Amniotic stem cell (primary cell): ENCODE results near the gene ZIC3.
"Not testable (repeated sequence)": the region's sequence is repeated elsewhere in the genome, so short reads cannot be mapped to it uniquely, and the experiment has no call there.

Experiments
- DNase-seq: peaks from one replicate; lab custom pipeline; 2025; lab: John Stamatoyannopoulos, UW

Gene ZIC3

GRCh38 chrX:137565921-137566745 lies at the start of gene ZIC3:
Gene ZIC3, plus strand, starts transcription at chrX:137566127. Its CDS starts 565 bp downstream, at chrX:137566692.
- no peak for DNase-seq

GRCh38 chrX:137519459-137519858 lies 46.5 kb upstream of the ZIC3 start:
- no peak for DNase-seq

DNA sequence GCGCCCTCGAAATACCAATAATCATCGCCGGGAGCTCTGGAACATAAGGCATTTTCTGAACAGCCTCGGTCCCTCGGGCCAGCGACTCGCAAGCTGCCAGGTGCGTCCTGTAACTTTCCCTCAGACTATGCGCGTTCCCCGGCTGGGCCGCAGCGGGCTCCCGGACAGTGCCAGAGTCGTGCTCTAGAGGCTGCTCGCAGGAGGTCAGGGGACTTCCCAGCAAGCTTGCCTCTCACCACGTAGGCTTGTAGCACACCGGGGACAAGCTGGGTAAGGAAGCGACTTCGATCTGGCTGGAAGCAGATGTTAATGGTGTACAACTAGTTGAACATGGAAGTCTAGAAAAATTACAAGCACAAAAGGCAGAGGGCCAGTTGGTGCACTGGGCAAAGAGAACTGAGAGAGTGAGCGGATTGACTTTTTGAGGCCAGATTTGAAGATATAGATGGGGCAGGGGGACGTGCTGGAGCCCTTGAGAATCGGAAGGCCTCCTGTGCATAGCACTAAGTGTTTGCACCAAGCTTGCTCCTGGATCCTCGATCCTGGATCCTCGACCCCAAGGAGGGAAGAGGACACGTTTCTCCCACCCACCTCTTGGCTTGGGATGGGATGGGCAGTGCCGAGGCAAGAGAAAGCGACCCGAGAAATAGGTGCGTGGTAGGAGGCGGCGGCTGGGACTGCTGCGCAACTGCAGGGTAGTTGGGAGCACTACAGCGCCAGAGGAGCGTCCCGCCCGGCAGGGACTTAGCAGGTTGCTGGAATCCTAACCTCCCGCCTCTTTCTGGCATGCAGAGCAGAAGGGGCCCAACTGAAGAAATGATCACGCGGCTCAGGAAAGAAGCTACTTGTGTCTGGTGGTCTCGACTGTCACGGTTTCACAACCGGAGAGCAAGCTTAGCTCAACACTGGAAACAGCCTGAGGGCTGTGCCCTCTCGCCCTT lies 19.9 kb upstream of the ZIC3 start:
- no peak for DNase-seq

DNA sequence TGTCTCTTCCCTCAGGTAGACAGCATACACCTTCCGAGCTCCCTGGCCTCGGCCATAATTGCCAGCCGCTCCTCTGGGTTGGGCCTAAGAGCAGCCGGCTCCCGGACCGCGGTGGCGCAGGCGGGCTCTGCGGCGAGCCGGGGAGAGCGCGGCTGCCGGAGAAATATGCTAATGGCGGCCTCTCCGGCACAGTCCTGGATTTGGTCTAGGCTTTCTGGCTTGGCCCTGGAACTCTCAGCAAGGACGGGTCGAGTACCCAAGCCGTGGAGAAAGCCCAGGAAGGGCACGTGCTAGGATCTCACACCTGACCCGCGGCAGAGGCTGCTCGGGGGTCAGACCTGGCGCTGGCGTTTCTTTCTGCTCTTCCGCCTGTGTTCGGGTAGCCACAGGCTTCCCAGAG lies 18.6 kb upstream of the ZIC3 start:
- DNase-seq, result no peak

- DNase-seq, result no peak
These were observed 17.7 kb upstream of the ZIC3 start for GRCh38 chrX:137548261-137548660.

DNA sequence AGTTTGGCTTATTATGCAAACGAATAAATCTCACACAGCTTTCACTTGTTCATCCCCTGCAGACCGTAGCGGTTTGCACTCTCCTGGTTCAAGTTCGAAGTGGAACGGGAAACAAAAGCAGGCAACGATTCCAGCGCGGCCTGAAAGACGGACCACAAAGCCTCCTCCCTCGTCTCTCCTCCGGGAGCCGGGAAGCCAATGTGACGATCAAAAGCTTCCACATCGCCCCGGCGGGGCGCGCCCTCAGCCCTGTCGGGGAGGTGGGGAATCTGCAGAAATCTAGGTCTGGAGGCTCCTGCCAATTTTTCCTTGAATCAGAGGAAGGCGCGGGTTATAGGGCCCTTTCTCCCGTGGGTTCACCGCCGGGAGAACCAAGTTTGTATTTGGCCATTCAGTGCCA lies 16.9 kb upstream of the ZIC3 start:
- DNase-seq, result no peak

DNA sequence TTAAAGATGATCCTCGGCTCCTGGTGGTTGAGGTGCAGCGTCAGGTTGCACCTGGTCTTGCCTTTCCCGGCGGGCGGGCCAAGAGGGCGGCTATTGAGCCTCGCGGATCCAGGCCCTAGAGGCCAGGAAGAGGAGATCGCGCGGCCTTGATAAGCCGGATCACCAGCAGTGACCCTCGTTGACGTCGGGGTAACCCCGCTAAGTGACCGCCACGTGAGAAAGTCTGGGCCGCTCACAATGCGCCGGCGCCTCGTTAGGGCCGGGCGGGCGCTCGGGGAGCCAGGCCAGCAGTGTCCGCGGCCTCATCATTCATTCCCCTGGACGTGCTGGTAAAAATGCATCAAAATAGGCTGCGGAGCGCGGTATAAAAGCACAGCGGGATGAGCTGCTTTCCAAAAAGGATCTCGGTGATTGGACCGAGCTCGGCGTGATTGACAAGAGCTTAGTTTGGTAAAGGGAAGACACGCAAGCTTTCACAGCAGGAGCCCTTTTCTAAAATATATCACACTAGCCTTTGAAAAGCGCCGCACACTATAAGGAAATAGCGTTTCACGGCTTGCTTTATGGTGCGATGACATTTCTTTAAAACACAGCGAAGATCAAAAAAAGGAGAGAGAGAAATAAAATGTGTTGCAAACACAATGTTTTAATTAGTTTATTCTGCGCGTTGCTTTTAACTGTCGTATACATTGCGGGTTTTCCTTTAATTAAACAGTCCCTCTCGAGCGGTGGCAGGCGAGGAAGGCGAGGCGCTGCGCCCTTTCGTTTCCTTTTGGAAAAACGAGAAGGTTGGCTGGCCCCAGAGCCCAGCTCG lies 15.9 kb upstream of the ZIC3 start:
- DNase-seq, result no peak

GRCh38 chrX:137550665-137551261 lies 15.2 kb upstream of the ZIC3 start:
- no peak for DNase-seq

DNA sequence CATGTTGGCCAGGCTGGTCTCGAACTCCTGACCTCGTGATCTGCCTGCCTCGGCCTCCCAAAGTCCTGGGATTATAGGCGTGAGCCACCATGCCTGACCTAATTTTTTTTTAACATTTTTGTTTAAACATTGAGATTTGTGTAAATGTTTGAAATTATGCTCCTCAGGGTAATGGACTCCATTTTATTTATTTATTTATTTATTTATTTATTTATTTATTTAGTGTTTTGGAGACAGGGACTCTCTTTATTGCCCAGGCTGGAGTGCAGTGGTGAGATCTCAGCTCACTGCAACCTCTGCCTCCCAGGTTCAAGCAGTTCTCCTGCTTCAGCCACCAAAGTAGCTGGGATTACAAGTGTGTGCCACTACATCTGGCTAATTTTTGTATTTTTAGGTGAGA lies 13.8 kb upstream of the ZIC3 start:
- not testable (repeated sequence) for DNase-seq

DNA sequence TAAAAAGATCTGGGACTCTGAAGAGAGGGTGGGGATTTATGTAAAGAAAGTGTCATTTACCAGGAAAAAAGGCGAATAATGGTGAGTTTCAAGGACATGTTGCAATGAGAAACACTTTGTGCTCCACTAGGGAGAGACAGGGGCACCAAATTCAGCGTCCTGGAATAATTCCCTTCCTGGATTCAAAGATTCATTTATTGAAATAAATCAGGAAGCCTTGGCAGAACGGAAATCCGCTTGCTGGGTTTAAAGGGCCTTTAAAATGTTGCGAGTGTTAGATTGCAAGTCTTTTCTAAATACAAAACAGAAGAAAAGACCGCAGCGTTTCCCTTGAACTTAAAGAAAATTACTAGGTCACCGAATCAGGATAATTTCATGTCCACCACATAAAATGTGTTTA lies 3.8 kb upstream of the ZIC3 start:
- DNase-seq, result no peak

DNA sequence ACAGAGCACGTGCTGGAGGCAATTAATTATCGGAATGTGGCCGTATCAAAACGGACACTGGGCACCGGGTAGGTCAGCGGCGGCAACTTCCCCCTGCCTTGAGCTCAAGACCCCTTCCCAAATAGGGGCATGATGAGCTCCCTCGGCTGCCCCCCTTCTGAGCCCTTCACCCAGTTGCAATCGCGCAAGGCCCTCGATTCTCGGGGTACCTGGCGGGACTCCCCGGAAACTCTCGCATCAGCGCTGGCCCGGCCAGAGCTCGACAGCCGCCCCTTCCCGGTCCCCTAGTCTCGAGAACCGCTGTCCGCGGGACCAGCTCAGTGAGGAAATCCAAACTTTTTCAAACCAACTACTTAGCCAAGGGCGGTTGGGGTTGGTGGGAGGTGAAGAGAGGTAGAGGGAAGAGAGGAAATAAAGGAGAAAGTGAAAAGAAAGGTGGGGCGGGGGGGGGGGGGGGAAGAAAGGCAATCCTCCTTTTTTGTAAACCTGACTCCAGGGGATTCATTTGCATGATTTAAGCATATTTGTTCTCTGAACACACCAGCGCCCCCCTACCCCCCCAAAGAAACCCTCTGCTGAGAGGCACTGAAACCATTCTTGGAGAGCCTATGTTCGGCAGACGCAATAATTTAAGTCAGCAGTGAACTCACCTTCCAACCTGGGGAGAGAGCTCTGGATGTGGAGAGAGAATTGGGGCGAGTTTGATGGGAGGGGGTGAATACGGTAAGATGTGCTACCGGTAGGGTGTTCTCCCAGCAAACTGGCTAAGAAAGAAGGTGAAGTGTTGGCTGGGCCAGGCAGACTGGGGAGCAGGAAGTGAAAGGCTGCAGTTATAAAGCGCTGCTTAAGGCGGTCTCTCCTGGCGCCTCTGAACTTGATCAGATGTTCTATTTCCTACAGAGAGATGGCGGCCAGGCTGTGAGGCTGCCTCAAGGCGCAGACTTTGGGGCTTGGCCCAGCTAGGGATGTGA lies 2.0 kb upstream of the ZIC3 start:
- DNase-seq, result no peak

GRCh38 chrX:137565318-137565904 lies 516 bp upstream of the ZIC3 start:
- DNase-seq, result no peak

DNA sequence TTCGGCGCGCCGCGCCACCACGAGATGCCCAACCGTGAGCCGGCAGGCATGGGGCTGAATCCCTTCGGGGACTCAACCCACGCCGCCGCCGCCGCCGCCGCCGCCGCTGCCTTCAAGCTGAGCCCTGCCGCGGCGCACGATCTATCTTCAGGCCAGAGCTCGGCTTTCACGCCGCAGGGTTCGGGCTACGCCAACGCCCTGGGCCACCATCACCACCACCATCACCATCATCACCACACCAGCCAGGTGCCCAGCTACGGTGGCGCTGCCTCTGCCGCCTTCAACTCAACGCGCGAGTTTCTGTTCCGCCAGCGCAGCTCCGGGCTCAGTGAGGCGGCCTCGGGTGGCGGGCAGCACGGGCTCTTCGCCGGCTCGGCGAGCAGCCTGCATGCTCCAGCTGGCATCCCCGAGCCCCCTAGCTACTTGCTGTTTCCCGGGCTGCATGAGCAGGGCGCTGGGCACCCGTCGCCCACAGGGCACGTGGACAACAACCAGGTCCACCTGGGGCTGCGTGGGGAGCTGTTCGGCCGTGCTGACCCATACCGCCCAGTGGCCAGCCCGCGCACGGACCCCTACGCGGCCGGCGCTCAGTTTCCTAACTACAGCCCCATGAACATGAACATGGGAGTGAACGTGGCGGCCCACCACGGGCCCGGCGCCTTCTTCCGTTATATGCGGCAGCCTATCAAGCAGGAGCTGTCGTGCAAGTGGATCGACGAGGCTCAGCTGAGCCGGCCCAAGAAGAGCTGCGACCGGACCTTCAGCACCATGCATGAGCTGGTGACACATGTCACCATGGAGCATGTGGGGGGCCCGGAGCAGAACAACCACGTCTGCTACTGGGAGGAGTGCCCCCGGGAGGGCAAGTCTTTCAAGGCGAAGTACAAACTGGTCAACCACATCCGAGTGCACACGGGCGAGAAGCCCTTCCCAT lies 1.1 kb downstream of the ZIC3 start:
- no peak for DNase-seq

- DNase-seq, result no peak
These were observed 1.8 kb downstream of the ZIC3 start for GRCh38 chrX:137567682-137568232.

DNA sequence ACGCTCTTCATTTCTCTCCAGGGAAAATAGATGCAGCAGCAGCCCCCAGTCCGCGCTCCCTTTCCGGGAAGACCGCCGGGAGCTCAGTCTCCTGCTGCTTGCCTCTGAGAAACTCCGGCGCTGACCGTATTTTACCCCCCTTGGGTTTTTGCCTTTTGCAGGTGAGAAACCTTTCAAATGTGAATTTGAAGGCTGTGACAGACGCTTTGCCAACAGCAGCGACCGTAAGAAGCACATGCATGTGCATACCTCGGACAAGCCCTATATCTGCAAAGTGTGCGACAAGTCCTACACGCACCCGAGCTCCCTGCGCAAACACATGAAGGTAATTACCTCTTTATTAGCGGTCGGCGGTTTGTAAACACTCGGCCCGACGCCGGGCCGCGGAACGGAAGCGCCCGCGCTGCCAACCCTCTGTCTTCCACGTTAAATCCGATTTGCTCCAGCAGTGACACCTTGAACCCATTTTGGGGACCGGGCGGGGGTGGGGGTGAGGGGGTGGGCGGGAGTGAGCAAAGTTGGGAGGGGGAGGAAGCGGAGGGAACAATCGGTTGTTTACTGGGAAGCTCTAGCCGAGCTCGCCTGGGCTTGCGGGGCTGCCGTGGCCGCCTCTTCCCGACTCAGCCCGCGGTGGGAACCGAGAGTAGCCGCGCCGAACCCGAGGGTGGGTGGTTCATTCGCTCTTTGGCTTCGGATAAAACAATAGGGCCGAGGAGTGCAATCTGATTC lies 3.0 kb downstream of the ZIC3 start:
- DNase-seq, result no peak

- no peak for DNase-seq
These were observed 3.6 kb downstream of the ZIC3 start for GRCh38 chrX:137569470-137569891.

DNA sequence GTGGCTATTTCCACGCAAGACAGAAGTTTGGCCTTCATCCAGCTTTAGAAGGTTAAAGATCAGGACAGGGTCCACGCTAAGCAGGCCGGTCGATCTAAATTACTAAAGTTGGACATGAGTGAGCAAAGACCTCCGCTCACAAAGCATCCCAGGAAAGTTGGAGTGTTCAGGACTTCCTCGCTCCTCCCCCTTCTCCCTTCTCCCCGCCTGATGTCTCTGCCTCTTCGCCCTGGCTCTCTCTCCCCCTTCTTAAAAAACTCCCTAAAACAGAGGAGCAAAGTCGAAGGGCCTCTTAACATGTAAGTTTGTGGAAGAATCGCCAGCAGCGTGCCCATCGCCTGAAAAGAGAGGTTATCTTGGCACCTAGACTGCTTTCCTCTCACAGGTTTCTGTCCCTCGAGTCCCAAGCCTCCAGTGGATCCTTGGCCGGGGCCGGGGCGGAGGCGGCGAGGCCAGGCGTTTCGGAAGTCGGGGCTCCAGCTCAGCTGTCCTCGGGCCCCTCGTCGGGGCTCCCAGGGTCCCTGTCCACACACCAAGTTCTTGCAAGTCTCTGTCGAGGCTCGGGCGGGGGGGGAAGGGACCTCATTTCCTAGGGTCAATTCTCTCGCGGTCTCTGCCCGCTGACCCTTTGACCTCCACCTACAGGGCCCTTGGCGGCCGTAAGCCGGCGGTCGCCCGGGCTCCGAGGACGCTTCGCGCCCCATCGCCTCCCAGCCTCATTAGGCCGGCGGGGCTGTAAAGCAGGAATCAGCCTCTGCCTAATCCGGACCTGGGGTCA lies 7.6 kb downstream of the ZIC3 start:
- no peak for DNase-seq
